Stomach (tissue), 9 donors: ENCODE data around the gene HTR3A. TPM values are rescaled to one million over a fixed set of nuclear protein-coding genes. Genes with fewer than 3 reads are reported as not detected.
A peak's percentile ranks its signal among the peaks of the same experiment; 100 is the strongest.

Experiments
- DNase-seq, 2 donors: peaks; one replicate each; pipeline versions ENCODE4 v3.0.0 to v3.0.0-alpha.2; 2013 to 2019
- H3K27ac ChIP-seq, 5 donors: fragments of 200-600 bp in 4 of 5; sonication (generic) in 4 of 5; one replicate each; pipeline ENCODE4 v1.5.1; 2013 to 2019; ENCODE audit warnings: mild to moderate bottlenecking in 1 of 5, moderate library complexity in 1 of 5
- H3K27me3 ChIP-seq, 3 donors: fragments of 200-600 bp; sonication (generic); one replicate each; pipeline ENCODE4 v1.5.1; 2017 to 2019; ENCODE audit warnings: mixed run types in 1 of 3
- H3K36me3 ChIP-seq, 4 donors: fragments of 200-600 bp; sonication (generic); 1 replicate in 3 of 4; 2 replicates in 1 of 4; pipeline ENCODE4 v1.5.1; 2016 to 2019
- H3K4me1 ChIP-seq, 4 donors: fragments of 200-600 bp; sonication (generic); one replicate each; pipeline ENCODE4 v1.5.1; 2016 to 2019
- H3K4me3 ChIP-seq, 4 donors: fragments of 200-600 bp; sonication (generic) in 3 of 4; one replicate each; pipeline ENCODE4 v1.5.1; 2016 to 2019; ENCODE audit warnings: mild to moderate bottlenecking in 1 of 4
- H3K9me3 ChIP-seq, 4 donors: fragments of 200-600 bp; sonication (generic); one replicate each; pipeline ENCODE4 v1.5.1; 2016 to 2019
- CTCF ChIP-seq, 7 experiments: fragments of 450-650 bp in 4 of 7; fragments of 200-600 bp in 3 of 7; sonication (generic) in 3 of 7; IDR thresholded peaks; one replicate each; pipeline ENCODE4 v1.5.1; 2016 to 2019; ENCODE audit warnings: antibody characterized with exemption in 7 of 7, control low read depth in 2 of 7, mild to moderate bottlenecking in 1 of 7
- EP300 ChIP-seq: sonication (generic); formaldehyde crosslinking; IDR thresholded peaks from one replicate; pipeline ENCODE4 v1.6.1; 2017; ENCODE audit warnings: antibody characterized with exemption
- POLR2A ChIP-seq, 4 donors: fragments of 450-650 bp; IDR thresholded peaks; one replicate each; pipeline ENCODE4 v1.6.1; 2016; ENCODE audit warnings: antibody characterized with exemption in 4 of 4, control low read depth in 2 of 4, mild to moderate bottlenecking in 1 of 4, moderate library complexity in 1 of 4
- POLR2AphosphoS5 ChIP-seq, 3 donors: sonication (generic); formaldehyde crosslinking; IDR thresholded peaks; one replicate each; pipeline ENCODE4 v1.6.1; 2016; ENCODE audit warnings: antibody characterized with exemption in 3 of 3
- WGBS, 5 donors: extraction: QIAGEN DNeasy Blood & Tissue Kit in 3 of 5; methylation state at CpG; one replicate each; pipeline versions ENCODE4 v1.1.5 to v1.1.7; 2013 to 2018; 5-methylcytosine and 5-hydroxymethylcytosine counted together
- intact Hi-C: fragments of 100-400 bp; cut with DNase I; formaldehyde crosslinking; loops from one replicate; pipeline ENCODE4 v1.15.1; 2023; ENCODE audit warnings: low total_unique reads
- polyA plus RNA-seq, 3 donors: library from polyadenylated mRNA; stranded (reverse); fragments of 200-250 nt; gene quantifications; one replicate each; pipeline ENCODE4 v1.2.3, GENCODE V29; 2013
- total RNA-seq, 5 donors: library from RNA; depleted of rRNA; stranded (reverse); fragments of >200 nt; gene quantifications; one replicate each; pipeline versions ENCODE4 v1.1.0 to v1.2.3, GENCODE V29; 2014 to 2016
- donor health status: healthy with polysubstance abuse.
- donor health status: Bipolar disorder and iron deficiency.
- donor health status: healthy.

The HTR3A gene
- total and polyA plus RNA-seq, 8 donors: 0.30 to 1.9 (median 1.7) TPM; not detected in 5

GRCh38 chr11:114033066-114033465 lies 58.2 kb downstream of the HTR3A start:
- 88 to 93% (median 89%) methylated on average over 5 of the region's 5 CpGs for WGBS, 5 donors
- DNase-seq: no peak
- intact Hi-C loops: no loop called here
- TF ChIP-seq POLR2AphosphoS5 (IDR thresholded peaks at IDR 0.05) (no peak), POLR2A (IDR thresholded peaks at IDR 0.05) (no peak), CTCF (IDR thresholded peaks at IDR 0.05) (no peak), EP300 (no peak)
- no peaks in the 10 kb centered on the region for H3K9me3 ChIP-seq
- H3K4me3 ChIP-seq: no peak overlapping the region
- H3K27me3 ChIP-seq: peaks cover 0 to 6% (median 0%) of the 10 kb centered on the region in 3 donors
- no peaks in the 10 kb centered on the region for H3K36me3 ChIP-seq
- peaks cover 8 to 14% (median 13%) of the 10 kb centered on the region in 4 donors for H3K4me1 ChIP-seq
- no peak overlapping the region for H3K27ac ChIP-seq

- Histone ChIP-seq H3K4me3 (no peak overlapping the region), H3K4me1 (peaks cover 8 to 14% (median 13%) of the 10 kb centered on the region in 4 donors), H3K27me3 (peaks cover 0 to 6% (median 0%) of the 10 kb centered on the region in 3 donors), H3K36me3 (no peaks in the 10 kb centered on the region), H3K9me3 (no peaks in the 10 kb centered on the region), H3K27ac (no peak overlapping the region)
- intact Hi-C loops: no loop called here
- TF ChIP-seq EP300 (no peak), POLR2A (IDR thresholded peaks at IDR 0.05) (no peak), CTCF (IDR thresholded peaks at IDR 0.05) (no peak), POLR2AphosphoS5 (IDR thresholded peaks at IDR 0.05) (no peak)
- WGBS, 5 donors: 84 to 92% (median 87%) methylated on average over 2 of the region's 2 CpGs
- DNase-seq: no peak
Observed at GRCh38 chr11:114033572-114033971, 58.7 kb downstream of the HTR3A start.

- DNase-seq: peak in 1 of 2 donors; percentile 17
- H3K36me3 ChIP-seq: no peaks in the 10 kb centered on the region
- no peak for TF ChIP-seq EP300
- TF ChIP-seq POLR2AphosphoS5 (IDR thresholded peaks at IDR 0.05): no peak
- no peak for TF ChIP-seq POLR2A (IDR thresholded peaks at IDR 0.05)
- H3K9me3 ChIP-seq: no peaks in the 10 kb centered on the region
- H3K4me3 ChIP-seq: no peak overlapping the region
- no peaks in the 10 kb centered on the region for H3K27me3 ChIP-seq
- H3K4me1 ChIP-seq: peaks cover 8 to 14% (median 13%) of the 10 kb centered on the region in 4 donors
- no peak overlapping the region for H3K27ac ChIP-seq
- intact Hi-C loops: no loop called here
- WGBS, 5 donors: 84 to 93% (median 91%) methylated on average over 11 of the region's 11 CpGs
Observed at GRCh38 chr11:114034956-114035355, 60.0 kb downstream of the HTR3A start.

GRCh38 chr11:114036147-114036811 lies 61.4 kb downstream of the HTR3A start:
- WGBS, 5 donors: 2 to 5% (median 4%) methylated on average over 17 to 37 of the region's 37 CpGs
- peak; percentile 89 to 92 for DNase-seq
- H3K27ac ChIP-seq: peak overlapping the region; percentile 22 to 77 (median 58)
- H3K36me3 ChIP-seq: no peaks in the 10 kb centered on the region
- peak overlapping the region; percentile 37 to 42 (median 40) for H3K4me3 ChIP-seq
- TF ChIP-seq POLR2A (IDR thresholded peaks at IDR 0.05) (no peak), EP300 (no peak), POLR2AphosphoS5 (IDR thresholded peaks at IDR 0.05) (peak in 1 of 3 donors; percentile 86), CTCF (IDR thresholded peaks at IDR 0.05) (peak in 5 of 7 experiments; percentile 64 to 88 (median 85))
- H3K4me1 ChIP-seq: peaks cover 8 to 26% (median 19%) of the 10 kb centered on the region in 4 donors
- intact Hi-C loops: no loop called here
- H3K27me3 ChIP-seq: no peaks in the 10 kb centered on the region
- no peaks in the 10 kb centered on the region for H3K9me3 ChIP-seq

GRCh38 chr11:114036958-114037357 lies 62.0 kb downstream of the HTR3A start:
- intact Hi-C loops: no loop called here
- TF ChIP-seq EP300 (no peak), POLR2AphosphoS5 (IDR thresholded peaks at IDR 0.05) (no peak), CTCF (IDR thresholded peaks at IDR 0.05) (no peak), POLR2A (IDR thresholded peaks at IDR 0.05) (no peak)
- Histone ChIP-seq H3K4me3 (peak overlapping the region in 1 of 4 donors; percentile 40), H3K27me3 (no peaks in the 10 kb centered on the region), H3K36me3 (no peaks in the 10 kb centered on the region), H3K4me1 (peaks cover 8 to 26% (median 19%) of the 10 kb centered on the region in 4 donors), H3K27ac (peak overlapping the region in 3 of 5 donors; percentile 58 to 77 (median 71)), H3K9me3 (no peaks in the 10 kb centered on the region)
- DNase-seq: no peak
- 84 to 95% (median 87%) methylated on average over 3 of the region's 3 CpGs for WGBS, 5 donors
